Breast epithelium (tissue), 3 donors: ENCODE results near the gene KANSL3.

Experiments
- POLR2A ChIP-seq: fragments of 450-650 bp; IDR thresholded peaks from one replicate; pipeline ENCODE4 v1.6.1; 2016; ENCODE audit warnings: antibody characterized with exemption, mild to moderate bottlenecking, moderate library complexity
- POLR2AphosphoS5 ChIP-seq, 3 donors: sonication (generic); formaldehyde crosslinking; IDR thresholded peaks; one replicate each; pipeline ENCODE4 v1.6.1; 2017; ENCODE audit warnings: antibody characterized with exemption in 3 of 3
- TF ChIP-seq, protein P1 (sequence below), 3 donors: fragments of 450-650 bp; IDR thresholded peaks; one replicate each; pipeline ENCODE4 v1.5.1; 2016 to 2017; ENCODE audit warnings: antibody characterized with exemption in 3 of 3, mild to moderate bottlenecking in 3 of 3, moderate library complexity in 3 of 3

- TF ChIP-seq, protein P1, sequence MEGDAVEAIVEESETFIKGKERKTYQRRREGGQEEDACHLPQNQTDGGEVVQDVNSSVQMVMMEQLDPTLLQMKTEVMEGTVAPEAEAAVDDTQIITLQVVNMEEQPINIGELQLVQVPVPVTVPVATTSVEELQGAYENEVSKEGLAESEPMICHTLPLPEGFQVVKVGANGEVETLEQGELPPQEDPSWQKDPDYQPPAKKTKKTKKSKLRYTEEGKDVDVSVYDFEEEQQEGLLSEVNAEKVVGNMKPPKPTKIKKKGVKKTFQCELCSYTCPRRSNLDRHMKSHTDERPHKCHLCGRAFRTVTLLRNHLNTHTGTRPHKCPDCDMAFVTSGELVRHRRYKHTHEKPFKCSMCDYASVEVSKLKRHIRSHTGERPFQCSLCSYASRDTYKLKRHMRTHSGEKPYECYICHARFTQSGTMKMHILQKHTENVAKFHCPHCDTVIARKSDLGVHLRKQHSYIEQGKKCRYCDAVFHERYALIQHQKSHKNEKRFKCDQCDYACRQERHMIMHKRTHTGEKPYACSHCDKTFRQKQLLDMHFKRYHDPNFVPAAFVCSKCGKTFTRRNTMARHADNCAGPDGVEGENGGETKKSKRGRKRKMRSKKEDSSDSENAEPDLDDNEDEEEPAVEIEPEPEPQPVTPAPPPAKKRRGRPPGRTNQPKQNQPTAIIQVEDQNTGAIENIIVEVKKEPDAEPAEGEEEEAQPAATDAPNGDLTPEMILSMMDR (IDR thresholded peaks at IDR 0.05), result no peak
- TF ChIP-seq POLR2A, result no peak
- no peak for TF ChIP-seq POLR2AphosphoS5 (IDR thresholded peaks at IDR 0.05)
Measured at GRCh38 chr2:96579422-96579821, 58.7 kb downstream of the KANSL3 start.
